Panc1 (cell line): Measurements from ENCODE around the gene KRTAP5-10. TPM values are rescaled to one million over a fixed set of nuclear protein-coding genes. Genes with fewer than 3 reads are reported as not detected.

Experiments used
- ATAC-seq: fragments of 200-7000 bp; cut with Tn5 transposase; 2 replicates; pipeline ENCODE4 v1.9.1; 2020; ENCODE audit warnings: mild to moderate bottlenecking, moderate library complexity
- BruUV-seq: library from RNA; stranded (reverse); fragments of 400-500 nt; replicated peaks from 2 replicates; lab custom pipeline; 2021; lab: Mats Ljungman, UMichigan
- CTCF ChIA-PET: fragments of 300-600 bp; sonication (Branson Sonifier 250); formaldehyde crosslinking; loops from one replicate; lab custom pipeline; 2022; ENCODE audit warnings: antibody characterized with exemption; lab: Charles Lee
- POLR2A ChIA-PET: fragments of 300-600 bp; sonication (Branson Sonifier 250); formaldehyde crosslinking; loops from one replicate; lab custom pipeline; 2022; ENCODE audit warnings: antibody characterized with exemption; lab: Charles Lee
- DNase-seq: peaks from one replicate; pipeline ENCODE4 v3.0.0-alpha.2; 2010; ENCODE audit warnings: low read depth, low spot score
- H3K27ac ChIP-seq: 2 replicates; pipeline ENCODE4 v1.5.1; 2011; ENCODE audit warnings: mild to moderate bottlenecking, low read length, inconsistent platforms
- H3K27me3 ChIP-seq: fragments of 200-500 bp; sonication (Bioruptor generic); 2 replicates; pipeline ENCODE4 v1.6.0; 2014; ENCODE audit warnings: low read length, inconsistent platforms; ENCODE audit not compliant: control insufficient read depth, insufficient read depth
- H3K36me3 ChIP-seq: fragments of 200-500 bp; sonication (Bioruptor generic); 2 replicates; pipeline ENCODE4 v1.5.1; 2014; ENCODE audit warnings: inconsistent platforms, mild to moderate bottlenecking, low read length, moderate library complexity; ENCODE audit not compliant: control insufficient read depth, insufficient read depth
- H3K4me1 ChIP-seq: 2 replicates; pipeline ENCODE4 v1.5.1; 2011; ENCODE audit warnings: inconsistent platforms, mild to moderate bottlenecking, low read length, moderate library complexity; ENCODE audit not compliant: control insufficient read depth, insufficient read depth
- H3K4me3 ChIP-seq, 2 experiments: 2 replicates each; pipeline ENCODE4 v1.5.1; 2011 to 2012; ENCODE audit warnings: low read depth in 2 of 2, low read length in 2 of 2, mild to moderate bottlenecking in 2 of 2, inconsistent platforms in 1 of 2, moderate library complexity in 1 of 2
- H3K9me3 ChIP-seq: fragments of 200-500 bp; sonication (Bioruptor generic); 2 replicates; pipeline ENCODE4 v1.5.1; 2014; ENCODE audit warnings: low read depth, mild to moderate bottlenecking, inconsistent platforms, low read length, moderate library complexity; ENCODE audit not compliant: control insufficient read depth, insufficient read depth
- POLR2AphosphoS5 ChIP-seq: IDR thresholded peaks from 2 replicates; pipeline ENCODE4 v1.6.1; 2012; ENCODE audit warnings: mild to moderate bottlenecking, low read depth, low read length, moderate library complexity
- REST ChIP-seq, 2 experiments: IDR thresholded peaks; 2 replicates each; pipeline ENCODE4 v1.6.1; 2011 to 2012; ENCODE audit warnings: low read depth in 2 of 2, control low read depth in 1 of 2, low read length in 1 of 2, mild to moderate bottlenecking in 1 of 2, moderate library complexity in 1 of 2; ENCODE audit not compliant: insufficient read depth in 1 of 2
- SIN3A ChIP-seq: IDR thresholded peaks from 2 replicates; pipeline ENCODE4 v1.6.1; 2012; ENCODE audit warnings: low read depth, mild to moderate bottlenecking, low read length, moderate library complexity, borderline replicate concordance; ENCODE audit not compliant: insufficient read depth
- TCF7L2 ChIP-seq: IDR thresholded peaks from 2 replicates; pipeline ENCODE4 v1.6.1; 2011; ENCODE audit warnings: mild to moderate bottlenecking, low read depth, low read length, inconsistent platforms
- in situ Hi-C: cut with HindIII; loops from 2 replicates; pipeline ENCODE4 v1.10.0; 2016; ENCODE audit warnings: low sequenced_read_pairs, low pct_unique_long_range_greater_than_20kb
- intact Hi-C: fragments of 100-400 bp; cut with micrococcal nuclease; formaldehyde crosslinking; loops from one replicate; pipeline ENCODE4 v1.10.0; 2022; ENCODE audit not compliant: unreplicated experiment
- total RNA-seq: library from RNA; stranded (reverse); gene quantifications from one replicate; pipeline ENCODE4 v1.2.1, GENCODE V29; 2021; ENCODE audit not compliant: unreplicated experiment
- TF ChIP-seq, protein P1 (sequence below): fragments of 450-650 bp; IDR thresholded peaks from 2 replicates; pipeline ENCODE4 v1.5.1; 2017; ENCODE audit warnings: mild to moderate bottlenecking

Gene KRTAP5-10
- total RNA-seq, 1 experiment from 2014 or later = not detected

GRCh38 chr11:71543866-71544265, 21.5 kb upstream of the KRTAP5-10 start:
- no peak for TF ChIP-seq POLR2AphosphoS5
- no peak for TF ChIP-seq TCF7L2
- TF ChIP-seq, protein P1, sequence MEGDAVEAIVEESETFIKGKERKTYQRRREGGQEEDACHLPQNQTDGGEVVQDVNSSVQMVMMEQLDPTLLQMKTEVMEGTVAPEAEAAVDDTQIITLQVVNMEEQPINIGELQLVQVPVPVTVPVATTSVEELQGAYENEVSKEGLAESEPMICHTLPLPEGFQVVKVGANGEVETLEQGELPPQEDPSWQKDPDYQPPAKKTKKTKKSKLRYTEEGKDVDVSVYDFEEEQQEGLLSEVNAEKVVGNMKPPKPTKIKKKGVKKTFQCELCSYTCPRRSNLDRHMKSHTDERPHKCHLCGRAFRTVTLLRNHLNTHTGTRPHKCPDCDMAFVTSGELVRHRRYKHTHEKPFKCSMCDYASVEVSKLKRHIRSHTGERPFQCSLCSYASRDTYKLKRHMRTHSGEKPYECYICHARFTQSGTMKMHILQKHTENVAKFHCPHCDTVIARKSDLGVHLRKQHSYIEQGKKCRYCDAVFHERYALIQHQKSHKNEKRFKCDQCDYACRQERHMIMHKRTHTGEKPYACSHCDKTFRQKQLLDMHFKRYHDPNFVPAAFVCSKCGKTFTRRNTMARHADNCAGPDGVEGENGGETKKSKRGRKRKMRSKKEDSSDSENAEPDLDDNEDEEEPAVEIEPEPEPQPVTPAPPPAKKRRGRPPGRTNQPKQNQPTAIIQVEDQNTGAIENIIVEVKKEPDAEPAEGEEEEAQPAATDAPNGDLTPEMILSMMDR = no peak
- no peak for TF ChIP-seq SIN3A
- TF ChIP-seq REST (IDR thresholded peaks at IDR 0.05; ENCODE audit: insufficient read depth in 1 of 2, low read depth in 2 of 2, low read length in 1 of 2) = no peak
- Histone ChIP-seq H3K4me3 (no peak overlapping the region), H3K9me3 (no peaks in the 10 kb centered on the region), H3K27me3 (peaks cover 2% of the 10 kb centered on the region; the same call in 1 of the 2 replicates), H3K27ac (no peak overlapping the region), H3K4me1 (no peaks in the 10 kb centered on the region), H3K36me3 (no peaks in the 10 kb centered on the region)
- CTCF ChIA-PET = no interaction called here
- ATAC-seq = no peak
- in situ Hi-C loops (no loop called here), intact Hi-C loops (no loop called here)
- POLR2A ChIA-PET = no interaction called here
- BruUV-seq = no TSS peak
- no peak for DNase-seq

DNA sequence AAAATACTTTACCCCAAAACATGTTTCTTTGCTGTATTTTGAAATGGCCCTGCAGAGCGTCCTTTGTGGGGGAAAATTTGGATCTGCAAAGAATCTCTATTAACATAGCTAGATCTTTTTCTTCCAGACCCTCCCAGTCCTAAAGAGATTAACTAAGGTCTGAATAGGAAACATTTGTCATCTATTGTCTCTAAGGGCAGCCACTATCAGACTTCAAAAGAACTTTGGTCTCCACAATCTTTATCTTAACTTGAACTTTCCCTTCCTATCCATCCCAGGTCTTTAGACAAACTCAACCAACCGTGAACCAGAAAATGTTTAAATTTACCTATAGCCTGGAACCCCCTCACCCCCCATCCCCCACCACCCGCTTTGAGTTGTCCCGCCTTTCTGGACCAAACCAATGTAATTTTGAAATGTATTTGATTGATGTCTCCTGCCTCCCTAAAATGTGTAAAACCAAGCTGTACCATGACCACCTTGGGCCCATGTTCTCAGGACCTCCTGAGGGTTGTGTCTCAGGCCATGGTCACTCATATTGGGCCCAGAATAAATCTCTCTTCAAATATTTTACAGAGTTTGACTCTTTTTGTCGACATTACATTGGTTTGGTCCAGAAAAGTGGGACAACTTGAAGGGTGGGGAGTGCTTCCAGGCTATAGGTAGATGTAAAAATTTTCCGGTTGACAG, 20.7 kb upstream of the KRTAP5-10 start:
- ATAC-seq (no peak), DNase-seq (no peak)
- no peaks in the 10 kb centered on the region for H3K4me1 ChIP-seq
- H3K36me3 ChIP-seq = no peaks in the 10 kb centered on the region
- no TSS peak for BruUV-seq
- ChIA-PET POLR2A (no interaction called here), CTCF (no interaction called here)
- H3K27me3 ChIP-seq = peaks cover 2% of the 10 kb centered on the region; the same call in 1 of the 2 replicates
- no peak overlapping the region for H3K27ac ChIP-seq
- in situ Hi-C loops = no loop called here
- no peak for TF ChIP-seq REST (IDR thresholded peaks at IDR 0.05; ENCODE audit: insufficient read depth in 1 of 2, low read depth in 2 of 2, low read length in 1 of 2)
- no peaks in the 10 kb centered on the region for H3K9me3 ChIP-seq
- intact Hi-C loops = no loop called here
- H3K4me3 ChIP-seq = no peak overlapping the region
